Activated CD4-positive, alpha-beta T cell treated with anti-CD3 and anti-CD28 coated beads, Interleukin-2, amount 10 ng/mL, durations not matched to agents 7 days and 5 days (primary cell): ENCODE measurements around the gene STAT5A. TPM values are rescaled to one million over a fixed set of nuclear protein-coding genes. Genes with fewer than 3 reads are reported as not detected.
"Not testable (repeated sequence)": the region's sequence is repeated elsewhere in the genome, so short reads cannot be mapped to it uniquely, and the experiment has no call there.

ENCODE experiments used
- CTCF ChIA-PET: fragments of 350-600 bp; sonication (Branson Sonifier 250); formaldehyde crosslinking; loops from one replicate; lab custom pipeline; 2021; ENCODE audit warnings: antibody characterized with exemption; lab: Charles Lee
- POLR2A ChIA-PET: fragments of 350-600 bp; sonication (Branson Sonifier 250); formaldehyde crosslinking; loops from one replicate; lab custom pipeline; 2021; ENCODE audit warnings: antibody characterized with exemption; lab: Charles Lee
- DNase-seq: peaks from one replicate; pipeline ENCODE4 v3.0.0-alpha.2; 2020
- H3K27ac Mint-ChIP-seq: one replicate; pipeline ENCODE4 v1.8.0; 2021; ENCODE audit warnings: mild to moderate bottlenecking, moderate library complexity, mixed read lengths
- H3K27me3 Mint-ChIP-seq: one replicate; pipeline ENCODE4 v1.8.0; 2021; ENCODE audit warnings: mixed read lengths
- H3K36me3 Mint-ChIP-seq: one replicate; pipeline ENCODE4 v1.8.0; 2021; ENCODE audit warnings: low read depth, mixed read lengths
- H3K4me1 Mint-ChIP-seq: one replicate; pipeline ENCODE4 v1.8.0; 2021; ENCODE audit warnings: mixed read lengths
- H3K4me3 Mint-ChIP-seq: one replicate; pipeline ENCODE4 v1.8.0; 2021; ENCODE audit warnings: mild to moderate bottlenecking, moderate library complexity, mixed read lengths
- H3K9me3 Mint-ChIP-seq: one replicate; pipeline ENCODE4 v1.8.0; 2021; ENCODE audit warnings: mixed read lengths
- total RNA-seq, 2 experiments: library from RNA; stranded (reverse); gene quantifications; one replicate each; pipeline ENCODE4 v1.2.3, GENCODE V29; 2021

The STAT5A gene
- total RNA-seq, 2 experiments from 2014 or later: 99.5 to 108 TPM

DNA sequence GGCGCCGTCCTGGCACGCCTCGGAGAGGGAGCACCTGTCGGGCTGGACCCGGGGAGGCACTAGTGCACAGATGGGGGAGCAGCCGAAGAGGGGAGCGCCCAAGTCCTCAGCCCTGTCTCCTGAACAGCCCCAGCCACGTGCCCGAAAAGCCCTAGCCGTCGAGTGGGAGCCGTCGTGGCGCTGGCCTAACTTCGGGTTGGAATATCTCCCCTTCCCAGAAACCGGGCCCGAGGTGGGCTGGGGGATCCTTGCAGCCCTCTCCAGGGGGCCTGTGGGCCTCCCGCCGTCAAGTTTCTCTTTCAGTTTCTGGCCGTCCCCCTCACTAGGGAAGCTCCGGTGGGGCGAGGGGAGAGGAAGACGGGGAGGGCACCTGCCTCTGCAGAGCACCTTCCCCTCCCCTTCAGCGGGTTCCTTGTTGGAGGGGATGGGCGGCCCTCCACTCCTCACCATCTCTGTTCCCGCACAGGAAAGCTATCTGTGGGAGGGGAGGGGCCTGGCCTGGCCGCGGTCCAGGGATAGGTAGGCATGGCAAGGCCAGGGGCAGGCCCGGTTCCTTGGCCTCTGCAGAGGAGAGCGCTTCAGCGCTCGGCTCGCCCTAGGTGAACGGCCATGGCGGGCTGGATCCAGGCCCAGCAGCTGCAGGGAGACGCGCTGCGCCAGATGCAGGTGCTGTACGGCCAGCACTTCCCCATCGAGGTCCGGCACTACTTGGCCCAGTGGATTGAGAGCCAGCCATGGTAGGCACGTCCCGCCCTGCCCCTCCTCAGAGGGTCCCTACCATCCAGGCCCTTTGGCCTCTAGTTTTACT, 709 bp downstream of the STAT5A start:
- Mint-ChIP-seq H3K27me3 (no peaks in the 10 kb centered on the region), H3K4me1 (peaks cover 52% of the 10 kb centered on the region), H3K36me3 (peaks cover 26% of the 10 kb centered on the region), H3K27ac (peak overlapping the region; percentile 90), H3K9me3 (no peaks in the 10 kb centered on the region), H3K4me3 (peak overlapping the region; percentile 88)
- ChIA-PET CTCF (interaction anchor here (0.9 to 3.8 kb wide), 6 partner anchors 10 to 67 kb away, joined by 3 to 14 read pairs (median 4); no protein-coding TSS in a partner anchor), POLR2A (interaction anchor here (0.9 to 1.0 kb wide), 2 partner anchors 14 to 24 kb away, joined by 3 read pairs; no protein-coding TSS in a partner anchor)
- DNase-seq: peak; percentile 62

DNA sequence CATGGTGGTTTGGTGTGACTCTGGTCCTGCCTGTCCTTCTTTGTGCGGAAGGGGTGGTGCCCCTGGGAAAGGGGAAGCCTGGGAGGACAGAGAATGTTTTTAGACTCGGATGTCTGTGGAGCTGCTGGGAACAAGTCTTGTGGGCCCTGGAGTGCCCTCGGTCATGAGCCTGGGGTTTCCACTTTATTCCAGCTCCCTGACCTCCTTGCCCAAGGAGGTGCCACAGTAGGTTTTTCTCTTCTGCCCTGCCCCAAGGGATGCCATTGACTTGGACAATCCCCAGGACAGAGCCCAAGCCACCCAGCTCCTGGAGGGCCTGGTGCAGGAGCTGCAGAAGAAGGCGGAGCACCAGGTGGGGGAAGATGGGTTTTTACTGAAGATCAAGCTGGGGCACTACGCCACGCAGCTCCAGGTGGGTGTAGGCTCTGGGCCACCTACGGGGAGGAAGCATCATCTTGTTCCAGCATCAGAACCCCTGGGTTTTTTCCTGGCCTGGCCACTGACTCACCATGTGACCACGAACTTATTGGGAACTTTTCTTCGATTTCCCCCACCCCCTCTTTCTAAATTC, 1.4 kb downstream of the STAT5A start:
- Mint-ChIP-seq H3K36me3 (peaks cover 26% of the 10 kb centered on the region), H3K4me3 (peak overlapping the region; percentile 88), H3K27ac (peak overlapping the region; percentile 90), H3K9me3 (no peaks in the 10 kb centered on the region), H3K4me1 (peaks cover 55% of the 10 kb centered on the region), H3K27me3 (no peaks in the 10 kb centered on the region)
- peak; percentile 27 for DNase-seq
- CTCF ChIA-PET: interaction anchor here (0.6 to 3.8 kb wide), 5 partner anchors 11 to 67 kb away, joined by 3 to 14 read pairs (median 4); no protein-coding TSS in a partner anchor
- POLR2A ChIA-PET: interaction anchor here (0.9 to 1.0 kb wide), 2 partner anchors 15 to 23 kb away, joined by 3 read pairs; no protein-coding TSS in a partner anchor

DNA sequence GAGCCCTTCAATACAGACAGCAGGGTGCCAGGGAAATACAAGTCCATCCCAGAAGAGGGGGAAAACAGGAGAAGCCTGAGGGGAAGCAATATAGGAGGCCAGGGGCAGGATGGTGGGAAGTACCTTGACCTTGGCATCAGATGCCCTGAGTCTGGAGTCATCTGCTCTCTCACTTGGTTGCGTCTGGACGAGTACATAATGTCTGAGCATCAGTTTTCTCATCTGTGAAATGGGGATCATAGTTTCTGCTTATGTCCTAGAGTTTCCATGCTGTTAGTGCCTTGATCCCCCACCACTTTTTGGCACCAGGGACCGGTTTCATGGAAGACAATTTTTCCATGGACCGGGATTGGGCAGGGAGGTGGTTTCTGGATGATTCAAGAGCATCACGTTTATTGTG, 2.3 kb downstream of the STAT5A start:
- Mint-ChIP-seq H3K9me3 (no peaks in the 10 kb centered on the region), H3K27me3 (no peaks in the 10 kb centered on the region), H3K4me1 (peaks cover 56% of the 10 kb centered on the region), H3K36me3 (peaks cover 31% of the 10 kb centered on the region), H3K4me3 (peak overlapping the region; percentile 88), H3K27ac (peak overlapping the region; percentile 64)
- POLR2A ChIA-PET: no interaction called here
- DNase-seq: no peak
- CTCF ChIA-PET: interaction anchor here (1.6 to 3.8 kb wide), 2 partner anchors 23 to 68 kb away, joined by 4 to 14 read pairs; no protein-coding TSS in a partner anchor

DNA sequence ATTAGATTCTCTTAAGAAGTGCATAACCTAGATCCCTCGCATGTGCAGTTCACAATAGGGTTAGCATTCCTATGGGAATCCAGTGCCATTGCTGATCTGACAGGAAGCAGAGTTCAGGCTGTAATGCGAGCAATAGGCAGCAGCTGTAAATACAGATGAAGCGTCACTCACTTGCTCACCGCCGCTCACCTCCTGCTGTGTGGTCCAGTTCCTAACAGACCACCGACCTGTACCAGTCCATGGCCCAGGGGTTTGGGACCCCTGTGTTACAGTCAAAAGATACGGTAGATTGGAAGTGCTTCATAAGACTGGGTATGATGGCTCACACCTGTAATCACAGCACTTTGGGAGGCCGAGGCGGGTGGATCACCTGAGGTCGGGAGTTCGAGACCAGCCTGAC, 2.8 kb downstream of the STAT5A start:
- Mint-ChIP-seq H3K36me3 (peaks cover 36% of the 10 kb centered on the region), H3K27ac (no peak overlapping the region), H3K27me3 (no peaks in the 10 kb centered on the region), H3K9me3 (no peaks in the 10 kb centered on the region), H3K4me3 (no peak overlapping the region), H3K4me1 (peaks cover 53% of the 10 kb centered on the region)
- no peak for DNase-seq
- CTCF ChIA-PET: interaction anchor here (1.4 to 3.8 kb wide), 3 partner anchors 26 to 112 kb away, joined by 4 to 14 read pairs (median 4); no protein-coding TSS in a partner anchor
- POLR2A ChIA-PET: no interaction called here

DNA sequence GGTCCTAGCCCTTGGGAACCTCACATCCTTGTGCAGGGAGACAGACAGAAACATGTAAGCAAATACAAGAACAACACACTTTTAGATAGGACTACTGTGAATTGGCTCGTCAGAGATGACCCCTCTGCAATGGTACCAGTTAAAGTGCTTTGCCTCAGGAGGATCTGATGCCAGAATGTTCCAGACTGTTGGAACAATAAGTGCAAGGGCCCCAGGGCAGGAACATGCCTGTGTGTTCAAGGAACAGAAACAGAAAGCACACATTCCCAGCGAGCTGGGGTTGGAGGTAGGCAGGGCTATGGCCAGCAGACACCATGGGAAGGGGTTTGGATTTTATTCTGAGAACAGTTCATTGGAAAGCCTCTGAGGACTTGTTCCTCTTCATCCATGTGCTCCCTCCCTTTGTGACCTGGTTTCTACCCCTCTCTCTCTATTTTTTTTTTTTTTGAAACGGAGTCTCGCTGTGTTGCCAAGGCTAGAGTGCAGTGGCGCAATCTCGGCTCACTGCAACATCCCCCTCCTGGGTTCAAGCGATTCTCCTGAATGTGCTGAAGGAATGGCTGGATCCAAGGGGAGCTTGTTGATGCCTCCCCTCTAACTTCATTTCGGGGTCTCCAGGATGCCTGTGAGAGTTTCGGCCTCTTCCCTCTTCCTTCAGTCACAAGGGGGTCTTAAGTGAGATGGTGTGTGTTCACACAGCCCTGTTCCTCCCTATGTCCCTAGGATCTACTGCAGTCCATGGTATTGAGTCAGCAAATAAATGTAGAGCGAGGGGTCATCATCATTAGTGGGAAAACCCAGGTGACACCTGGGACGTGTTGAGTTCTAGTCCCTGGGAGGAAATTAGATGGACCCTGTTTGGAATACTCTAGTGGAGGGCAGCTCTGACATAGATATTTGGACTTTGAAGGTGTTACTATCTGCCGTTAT, 6.4 kb downstream of the STAT5A start:
- DNase-seq: no peak
- ChIA-PET CTCF (interaction anchor here (0.6 to 1.6 kb wide), 4 partner anchors 15 to 199 kb away, joined by 3 to 4 read pairs (median 4); no protein-coding TSS in a partner anchor), POLR2A (interaction anchor here (0.6 kb wide), 1 partner anchor 248 kb away, joined by 3 read pairs; no protein-coding TSS in a partner anchor)
- Mint-ChIP-seq H3K36me3 (peaks cover 36% of the 10 kb centered on the region), H3K27ac (no peak overlapping the region), H3K27me3 (no peaks in the 10 kb centered on the region), H3K4me1 (peaks cover 28% of the 10 kb centered on the region), H3K9me3 (no peaks in the 10 kb centered on the region), H3K4me3 (no peak overlapping the region)

DNA sequence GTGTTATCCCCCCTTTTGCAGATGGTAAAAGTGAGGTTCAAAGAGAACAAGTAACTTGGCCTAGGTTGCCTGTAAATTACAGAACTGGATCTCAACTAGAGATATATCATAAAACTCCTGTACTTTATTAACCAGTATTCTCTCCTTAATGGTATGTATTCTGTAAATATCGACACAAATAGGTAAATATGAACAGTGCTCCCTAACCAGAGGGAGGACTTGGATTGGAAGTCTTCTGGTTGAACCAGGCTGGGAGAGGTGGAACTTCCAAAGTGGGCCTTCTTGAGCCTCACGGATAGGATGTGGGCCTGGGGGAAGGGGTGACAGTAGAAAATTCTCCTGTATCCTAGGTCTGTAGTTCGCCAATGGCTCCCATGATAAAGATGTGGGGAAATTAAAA, 7.7 kb downstream of the STAT5A start:
- CTCF ChIA-PET: interaction anchor here (0.6 to 1.0 kb wide), 2 partner anchors 16 to 234 kb away, joined by 3 read pairs; no protein-coding TSS in a partner anchor
- Mint-ChIP-seq H3K9me3 (no peaks in the 10 kb centered on the region), H3K4me3 (no peak overlapping the region), H3K27me3 (no peaks in the 10 kb centered on the region), H3K36me3 (peaks cover 29% of the 10 kb centered on the region), H3K27ac (no peak overlapping the region), H3K4me1 (peaks cover 16% of the 10 kb centered on the region)
- DNase-seq: no peak
- POLR2A ChIA-PET: no interaction called here

DNA sequence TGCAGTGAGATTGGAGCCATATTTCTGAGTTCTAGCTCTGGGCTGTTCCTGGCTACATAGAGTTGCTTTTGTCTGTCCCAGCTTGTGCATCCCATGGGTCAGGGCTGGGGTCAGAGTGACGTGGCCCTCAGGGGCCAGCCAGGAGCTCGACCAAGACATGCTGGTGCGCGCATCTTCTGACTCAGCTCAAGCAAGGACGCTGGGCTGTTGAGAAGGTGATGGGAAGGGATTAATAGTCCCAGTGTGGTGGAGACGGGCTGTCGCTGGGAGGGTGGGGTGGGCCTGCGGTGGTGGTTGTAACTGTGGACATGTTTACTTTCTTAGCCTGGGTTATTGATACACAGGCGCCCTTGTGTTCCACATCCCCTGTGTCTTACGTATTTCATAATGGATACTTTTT, 9.5 kb downstream of the STAT5A start:
- CTCF ChIA-PET, H3K27ac Mint-ChIP-seq, H3K27me3 Mint-ChIP-seq, DNase-seq, H3K4me3 Mint-ChIP-seq, H3K9me3 Mint-ChIP-seq: not testable (repeated sequence)
- Mint-ChIP-seq H3K4me1 (peaks cover 13% of the 10 kb centered on the region), H3K36me3 (peaks cover 36% of the 10 kb centered on the region)
- POLR2A ChIA-PET: interaction anchor here (1.0 kb wide), 1 partner anchor 48 kb away, joined by 3 read pairs; no protein-coding TSS in a partner anchor

DNA sequence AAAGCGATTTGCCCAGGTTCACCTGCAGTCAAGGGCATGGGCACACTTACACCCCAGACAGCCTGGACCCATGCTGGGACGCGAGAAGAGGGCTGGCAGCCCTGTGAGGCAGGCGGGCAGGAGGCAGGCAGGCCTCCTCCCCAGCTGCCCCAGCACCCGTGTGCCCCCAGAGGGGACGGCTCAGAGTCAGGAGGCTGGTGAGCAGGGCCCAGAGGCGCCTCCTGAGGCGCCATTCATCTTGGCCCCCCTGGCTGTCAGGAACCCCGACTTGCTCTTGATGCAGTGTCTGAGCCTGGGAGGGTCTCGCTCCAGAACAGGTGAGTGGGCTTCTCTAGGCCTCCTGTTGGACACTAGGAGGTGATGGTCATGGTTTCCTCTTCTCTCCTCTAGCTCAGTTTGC, 11.1 kb downstream of the STAT5A start:
- H3K27me3 Mint-ChIP-seq, CTCF ChIA-PET, H3K27ac Mint-ChIP-seq, POLR2A ChIA-PET, H3K4me1 Mint-ChIP-seq, H3K9me3 Mint-ChIP-seq, DNase-seq, H3K4me3 Mint-ChIP-seq: not testable (repeated sequence)
- peaks cover 47% of the 10 kb centered on the region for H3K36me3 Mint-ChIP-seq

DNA sequence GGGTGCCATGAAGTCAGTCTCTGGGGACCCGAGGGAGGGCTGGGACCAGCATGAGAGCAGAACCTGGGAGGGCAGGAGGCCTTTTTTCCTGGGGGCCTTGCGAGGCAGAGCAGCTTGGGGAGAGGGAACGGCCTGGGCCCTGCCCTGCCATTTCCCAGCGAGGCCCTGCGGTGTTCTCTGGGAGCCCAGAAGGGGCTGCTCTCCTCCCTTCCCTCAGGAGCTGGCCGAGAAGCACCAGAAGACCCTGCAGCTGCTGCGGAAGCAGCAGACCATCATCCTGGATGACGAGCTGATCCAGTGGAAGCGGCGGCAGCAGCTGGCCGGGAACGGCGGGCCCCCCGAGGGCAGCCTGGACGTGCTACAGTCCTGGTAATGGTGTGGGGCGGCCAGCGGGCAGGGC, 11.6 kb downstream of the STAT5A start:
- POLR2A ChIA-PET, DNase-seq, H3K27ac Mint-ChIP-seq, H3K9me3 Mint-ChIP-seq, CTCF ChIA-PET, H3K4me3 Mint-ChIP-seq, H3K27me3 Mint-ChIP-seq: not testable (repeated sequence)
- peaks cover 53% of the 10 kb centered on the region for H3K36me3 Mint-ChIP-seq
- H3K4me1 Mint-ChIP-seq: peaks cover 14% of the 10 kb centered on the region

DNA sequence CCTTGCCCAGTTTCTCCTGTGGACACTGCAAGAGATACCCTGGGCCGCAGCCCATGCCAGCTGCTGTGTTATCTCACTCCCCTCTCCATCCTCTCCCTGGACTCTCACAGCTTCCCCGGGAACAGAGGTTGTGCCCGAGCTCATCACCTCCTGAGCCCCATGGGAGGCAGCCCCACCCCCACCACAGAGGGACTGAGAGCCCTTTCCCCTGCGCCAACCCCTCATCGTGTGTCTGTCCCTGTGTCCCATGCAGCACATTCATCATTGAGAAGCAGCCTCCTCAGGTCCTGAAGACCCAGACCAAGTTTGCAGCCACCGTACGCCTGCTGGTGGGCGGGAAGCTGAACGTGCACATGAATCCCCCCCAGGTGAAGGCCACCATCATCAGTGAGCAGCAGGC, 12.7 kb downstream of the STAT5A start:
- Mint-ChIP-seq H3K4me1 (peaks cover 16% of the 10 kb centered on the region), H3K9me3 (no peaks in the 10 kb centered on the region), H3K36me3 (peaks cover 51% of the 10 kb centered on the region), H3K27ac (peak overlapping the region; percentile 19), H3K4me3 (no peak overlapping the region), H3K27me3 (no peaks in the 10 kb centered on the region)
- ChIA-PET POLR2A (no interaction called here), CTCF (interaction anchor here (0.9 to 2.0 kb wide), 6 partner anchors 9 to 105 kb away, joined by 3 to 7 read pairs (median 5); no protein-coding TSS in a partner anchor)
- DNase-seq: no peak

DNA sequence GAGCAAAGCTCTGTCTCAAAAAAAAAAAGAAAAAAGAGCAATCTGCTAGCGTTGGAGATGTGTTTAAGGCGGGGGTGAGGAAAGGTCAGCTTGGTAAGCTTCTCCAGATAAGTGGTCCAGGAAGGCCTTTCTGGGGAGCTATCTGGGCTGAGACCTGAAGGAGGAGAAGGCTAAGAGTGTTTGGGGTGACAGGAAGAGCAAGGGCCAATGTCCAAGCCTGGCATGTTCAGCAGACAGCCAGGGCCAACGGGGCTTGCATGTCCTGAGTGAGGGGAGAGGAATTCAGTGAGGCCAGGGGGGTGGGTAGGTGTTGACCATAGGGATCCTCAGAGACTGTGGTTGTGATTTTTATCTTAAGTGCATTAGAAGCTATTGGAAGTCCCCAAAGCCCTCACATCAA, 15.4 kb downstream of the STAT5A start:
- Mint-ChIP-seq H3K27ac (peak overlapping the region; percentile 41), H3K27me3 (no peaks in the 10 kb centered on the region), H3K9me3 (no peaks in the 10 kb centered on the region), H3K4me3 (no peak overlapping the region), H3K36me3 (peaks cover 64% of the 10 kb centered on the region), H3K4me1 (peaks cover 28% of the 10 kb centered on the region)
- ChIA-PET POLR2A (no interaction called here), CTCF (interaction anchor here (0.9 to 2.5 kb wide), 2 partner anchors 10 to 224 kb away, joined by 4 to 6 read pairs; no protein-coding TSS in a partner anchor)
- no peak for DNase-seq
